Stimulated activated CD8-positive, alpha-beta memory T cell treated with anti-CD3 and anti-CD28 coated beads, Interleukin-7, amount 100 ng/mL, for 48 hours (primary cell): Measurements from ENCODE around the gene IGFBP3.
A peak's percentile ranks its signal among the peaks of the same experiment; 100 is the strongest.

Source experiments
- DNase-seq, 2 donors: peaks; one replicate each; pipeline ENCODE4 v3.0.0-alpha.2; 2020; ENCODE audit warnings: low read depth in 1 of 2; ENCODE audit errors: extremely low read depth in 1 of 2

Gene IGFBP3

GRCh38 chr7:45923290-45923689, 2.2 kb upstream of the IGFBP3 start:
- DNase-seq, result no peak

DNA sequence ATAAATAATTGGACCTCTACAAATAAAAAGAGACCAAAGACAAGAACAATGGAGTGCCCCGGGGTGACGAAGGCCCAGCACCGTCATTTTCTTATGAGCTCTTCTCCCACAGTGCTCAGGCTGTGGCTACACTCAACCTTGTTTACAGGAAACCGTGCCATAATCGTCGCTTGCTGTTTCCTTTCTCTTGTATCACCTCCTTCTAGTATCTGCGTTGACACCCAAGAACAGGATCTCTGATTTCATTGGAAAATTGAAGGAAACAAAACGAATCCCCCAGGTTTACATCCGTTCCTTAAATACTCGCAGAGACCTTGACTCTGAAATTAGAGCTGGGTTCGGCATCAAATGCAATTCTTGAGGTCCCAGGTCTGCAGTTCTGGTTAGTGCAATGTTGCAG, 1.7 kb upstream of the IGFBP3 start:
- no peak for DNase-seq

GRCh38 chr7:45921699-45922519, 837 bp upstream of the IGFBP3 start:
- DNase-seq, result no peak

GRCh38 chr7:45921381-45921698, 268 bp upstream of the IGFBP3 start:
- DNase-seq, result no peak

DNA sequence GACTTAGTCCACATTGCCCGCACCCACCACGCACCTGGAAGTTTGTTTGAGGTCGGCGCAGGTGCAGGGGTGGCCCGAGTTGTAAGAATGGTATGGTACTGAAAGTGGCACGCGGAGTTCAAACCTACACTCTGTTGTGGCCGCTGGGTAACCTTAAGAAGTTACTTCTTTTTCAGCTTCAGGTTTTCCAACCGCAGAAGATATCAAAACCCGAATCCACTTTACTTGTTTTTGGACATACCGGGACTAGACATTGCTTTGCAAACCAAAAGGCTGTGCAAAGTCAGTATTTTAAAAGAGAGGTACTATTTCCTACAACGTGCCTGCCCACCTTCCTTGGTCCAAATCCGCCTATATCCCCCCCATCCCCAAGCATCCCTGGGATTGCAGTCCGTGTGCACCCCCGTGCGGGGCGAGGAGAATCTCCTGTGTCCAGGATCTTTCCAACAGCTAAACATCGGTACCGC, 1.0 kb downstream of the IGFBP3 start:
- DNase-seq, result no peak

- no peak for DNase-seq
These were observed 1.8 kb downstream of the IGFBP3 start for GRCh38 chr7:45919231-45919784.

GRCh38 chr7:45918556-45918955, 2.5 kb downstream of the IGFBP3 start:
- no peak for DNase-seq

DNA sequence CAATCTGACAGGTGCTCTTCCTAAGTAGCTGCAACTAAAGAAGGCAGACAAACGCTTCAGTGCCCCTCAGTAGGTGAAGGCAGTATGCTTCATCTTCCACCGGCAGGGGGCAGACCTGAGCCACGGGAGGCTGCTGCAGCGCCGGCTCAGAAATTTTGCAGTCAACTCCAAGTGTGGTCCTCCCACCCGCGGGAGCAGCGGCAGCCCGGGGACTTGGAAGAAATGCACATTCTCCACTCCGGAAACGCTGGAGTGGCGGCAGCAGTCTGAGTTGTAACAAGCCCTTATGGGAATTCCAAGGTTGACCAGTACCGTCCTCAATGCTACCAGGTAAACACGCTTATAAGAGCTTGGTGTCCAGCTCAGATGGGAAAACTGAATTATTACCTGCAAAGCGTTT, 3.4 kb downstream of the IGFBP3 start:
- DNase-seq, result peak; percentile 45 to 47

GRCh38 chr7:45917064-45917463, 4.0 kb downstream of the IGFBP3 start:
- DNase-seq, result no peak

DNA sequence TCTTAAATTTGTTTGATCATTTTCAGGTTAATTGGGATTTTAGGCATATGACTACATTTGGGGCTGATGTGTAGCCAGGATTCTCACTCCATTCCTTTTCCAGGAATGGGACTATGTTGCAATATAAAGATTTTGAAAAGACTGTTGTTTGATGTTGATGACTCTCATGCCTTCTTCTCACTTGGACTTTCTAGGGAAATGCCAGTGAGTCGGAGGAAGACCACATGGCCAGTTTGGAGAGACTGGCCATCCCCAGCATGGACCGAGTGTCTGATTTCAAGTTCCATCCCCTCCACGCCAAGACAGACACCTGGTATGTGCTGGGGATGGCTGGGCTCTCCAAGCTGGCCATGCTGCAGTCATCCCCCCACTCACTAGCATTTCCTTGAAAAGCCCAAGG, 5.5 kb downstream of the IGFBP3 start:
- no peak for DNase-seq

GRCh38 chr7:45914911-45915310, 6.2 kb downstream of the IGFBP3 start:
- DNase-seq, result no peak

DNA sequence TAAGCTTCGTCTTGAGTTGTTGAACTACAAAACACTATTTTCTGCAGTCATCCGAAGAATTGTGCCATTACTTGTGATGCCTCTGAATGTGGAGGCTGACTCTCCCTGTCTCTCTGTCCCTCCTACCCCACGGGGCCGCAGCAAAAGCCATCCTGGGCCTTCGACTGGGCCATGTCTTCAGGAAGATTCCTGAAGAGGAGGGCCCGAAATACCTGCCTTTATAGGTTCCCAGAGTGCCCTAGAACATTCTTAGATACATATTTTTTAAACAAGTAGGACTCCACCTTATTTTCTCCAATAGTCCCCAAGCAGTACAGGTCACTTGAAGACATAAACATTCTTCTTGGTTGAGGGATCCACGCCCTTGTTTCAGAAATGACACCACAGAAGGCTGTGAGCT, 8.1 kb downstream of the IGFBP3 start:
- DNase-seq, result no peak

DNA sequence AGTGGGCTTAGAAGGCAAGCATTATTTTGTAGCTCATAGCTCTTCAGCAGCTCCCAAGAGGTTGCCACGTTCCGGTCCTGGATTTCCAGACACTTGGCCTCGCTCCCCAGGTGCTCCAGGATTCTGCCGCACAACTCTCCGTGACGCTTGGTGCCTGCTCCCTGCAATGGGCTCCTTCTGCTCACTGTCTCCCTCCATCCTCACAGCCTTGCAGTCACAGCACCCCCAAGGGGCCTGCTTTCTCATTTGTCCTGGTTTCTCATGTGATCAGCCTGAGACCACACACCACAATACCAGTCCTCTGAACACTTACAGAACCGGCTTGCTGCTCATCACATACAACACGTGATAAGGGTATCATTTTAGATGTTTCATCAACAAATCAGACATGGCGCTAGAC, 9.8 kb downstream of the IGFBP3 start:
- DNase-seq, result no peak

GRCh38 chr7:45910855-45911254, 10.2 kb downstream of the IGFBP3 start:
- DNase-seq, result no peak

GRCh38 chr7:45909561-45909960, 11.5 kb downstream of the IGFBP3 start:
- no peak for DNase-seq

DNA sequence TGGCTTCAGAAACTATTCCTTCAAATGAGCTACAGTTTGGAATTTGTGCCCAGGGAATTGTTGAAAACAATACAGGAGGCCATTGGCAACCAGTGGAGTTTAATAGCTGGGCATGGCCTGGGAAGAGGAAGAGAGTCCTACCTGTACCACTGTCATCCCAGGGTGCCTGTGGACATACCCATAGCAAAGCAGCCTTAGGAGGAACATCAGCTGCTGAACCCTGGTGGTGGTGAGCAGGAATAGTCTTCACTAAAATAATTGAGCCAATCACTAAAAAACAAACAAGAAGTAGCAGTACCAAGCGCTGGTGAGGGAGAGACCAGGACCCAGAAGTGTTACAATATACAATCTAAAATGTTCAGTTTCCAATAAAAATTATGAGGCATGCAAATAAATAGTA, 18.3 kb downstream of the IGFBP3 start:
- DNase-seq, result no peak

DNA sequence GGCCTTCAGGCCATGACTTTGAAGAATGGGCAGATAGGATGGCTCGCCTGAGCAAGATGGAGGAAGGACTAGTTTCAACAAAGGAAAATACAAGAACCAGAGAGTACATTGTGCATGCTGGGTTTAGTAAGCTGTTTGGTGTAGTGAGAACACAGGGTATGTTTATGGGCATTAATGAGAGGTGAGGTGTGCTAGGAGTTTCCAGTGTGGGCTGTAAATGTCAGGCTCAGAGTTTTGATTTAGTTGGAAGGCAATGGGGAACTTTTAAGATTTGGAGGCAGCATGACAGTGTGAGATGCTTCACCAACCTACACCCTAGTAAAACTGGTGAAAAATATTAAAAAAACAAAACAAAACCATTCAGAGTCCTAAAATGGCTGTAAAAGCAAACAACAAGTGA, 19.5 kb downstream of the IGFBP3 start:
- no peak for DNase-seq

GRCh38 chr7:45898222-45898621, 22.9 kb downstream of the IGFBP3 start:
- DNase-seq, result no peak

DNA sequence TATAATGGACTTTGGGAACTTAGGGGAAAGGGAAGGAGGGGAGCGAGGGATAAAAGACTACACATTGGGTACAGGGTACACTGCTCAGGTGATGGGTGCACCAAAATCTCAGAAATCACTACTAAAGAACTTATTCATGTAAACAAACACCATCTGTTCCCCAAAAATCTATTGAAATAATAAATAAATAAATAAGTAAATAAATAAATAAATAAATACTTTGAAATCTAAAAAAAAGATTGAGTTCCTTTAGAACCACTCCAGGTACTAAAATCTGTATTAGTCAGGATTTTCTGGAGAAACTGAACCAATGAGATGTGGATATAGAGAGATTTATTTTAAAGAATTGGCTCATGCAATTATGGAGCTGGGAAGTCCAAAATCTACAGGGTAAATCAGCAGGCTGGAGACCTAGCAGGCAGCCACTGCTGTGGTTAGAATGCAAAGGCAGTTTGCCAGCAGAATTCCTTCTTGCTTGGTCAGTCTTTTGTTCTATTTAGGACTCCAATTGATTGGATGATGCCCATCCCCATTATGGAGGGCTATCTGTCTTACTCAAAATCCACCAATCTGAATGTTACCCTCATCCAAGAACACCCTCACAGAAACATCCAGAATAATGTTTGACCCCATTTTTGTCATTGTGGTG, 23.9 kb downstream of the IGFBP3 start:
- no peak for DNase-seq

DNA sequence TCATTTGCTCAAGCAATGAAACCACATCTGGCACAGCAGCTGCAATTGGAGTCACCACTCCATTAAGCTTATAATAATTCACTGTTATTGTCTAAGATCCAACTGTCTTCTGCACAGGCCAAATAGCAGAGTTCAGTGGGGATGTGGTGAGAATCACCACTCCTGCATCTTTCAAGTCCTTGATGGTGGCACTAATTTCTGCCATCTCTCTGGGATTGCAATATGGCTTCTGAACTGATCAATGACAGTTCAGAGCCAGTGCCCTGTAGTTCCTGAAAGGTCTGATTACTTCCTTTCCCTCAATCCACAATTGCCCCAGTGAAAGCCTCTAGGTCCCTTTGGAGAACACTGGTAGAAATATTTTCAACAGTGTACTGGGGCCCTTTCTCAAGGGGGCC, 26.4 kb downstream of the IGFBP3 start:
- DNase-seq, result no peak

DNA sequence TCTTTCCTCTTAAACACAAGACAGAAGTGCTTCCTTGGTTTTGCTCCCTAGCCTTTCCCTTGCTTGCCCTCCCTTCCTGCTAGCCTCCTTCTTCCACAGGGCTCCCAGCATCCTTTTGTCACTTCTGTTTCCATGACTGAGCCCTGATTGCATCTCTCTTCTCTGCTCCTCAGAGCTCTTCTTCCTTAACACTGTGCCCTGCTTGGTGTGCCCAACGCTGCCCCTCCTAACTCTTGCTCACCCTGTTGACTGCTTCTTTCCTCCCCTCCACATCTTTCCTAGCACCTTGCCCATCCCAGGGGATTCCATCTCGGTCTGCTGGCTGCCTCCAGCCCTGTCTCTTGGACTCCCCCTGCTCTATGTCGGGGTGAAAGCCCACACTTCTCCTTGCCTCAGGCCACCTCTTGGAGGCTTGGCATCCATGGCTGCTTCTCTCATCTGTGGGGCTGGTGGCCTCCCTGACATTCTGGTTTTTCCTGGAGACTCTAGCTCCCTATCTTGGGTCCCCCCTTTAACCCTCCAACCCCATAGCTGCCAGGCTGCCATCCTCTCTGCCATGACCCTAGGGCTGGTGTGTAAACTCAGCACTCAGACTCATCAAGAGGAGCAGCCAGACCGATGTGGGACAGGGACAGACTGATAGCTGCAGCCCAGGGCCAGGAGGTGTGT, 26.9 kb downstream of the IGFBP3 start:
- no peak for DNase-seq
